ENCODE data around the gene LIMCH1. TPM values are rescaled to one million over a fixed set of nuclear protein-coding genes. Genes with fewer than 3 reads are reported as not detected.

Gene LIMCH1
- total RNA-seq, 2 experiments from 2014 or later, result not detected

DNA sequence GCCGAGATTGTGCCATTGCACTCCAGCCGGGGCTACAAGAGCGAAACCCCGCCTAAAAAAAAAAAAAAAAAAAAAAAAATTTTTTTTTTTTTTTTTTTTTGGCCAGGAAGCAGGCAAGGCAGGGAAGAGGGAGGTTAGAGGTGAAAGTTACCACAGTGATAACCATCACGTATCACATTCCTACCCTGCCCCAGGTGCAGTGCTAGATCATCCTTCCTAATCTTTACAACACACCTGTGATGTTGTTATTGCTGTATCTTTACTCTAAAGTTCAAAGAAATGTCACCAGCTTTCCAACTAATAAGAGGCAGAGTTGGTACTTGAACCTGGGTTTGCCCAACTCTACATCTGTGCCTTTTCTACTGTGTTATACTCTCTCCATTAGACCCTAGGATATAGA is 7.2 kb upstream of the LIMCH1 start:
- Mint-ChIP-seq H3K4me1 (ENCODE audit: low read depth) (no peaks in the 10 kb centered on the region), H3K9me3 (no peaks in the 10 kb centered on the region), H3K4me3 (no peak overlapping the region), H3K27ac (no peak overlapping the region), H3K27me3 (peaks cover 1% of the 10 kb centered on the region), H3K36me3 (ENCODE audit: low read depth) (no peaks in the 10 kb centered on the region)
- ChIA-PET CTCF (no interaction called here), POLR2A (no interaction called here)
- no peak for DNase-seq
- intact Hi-C loops (cut with micrococcal nuclease), result no loop called here
- TF ChIP-seq, protein P1, sequence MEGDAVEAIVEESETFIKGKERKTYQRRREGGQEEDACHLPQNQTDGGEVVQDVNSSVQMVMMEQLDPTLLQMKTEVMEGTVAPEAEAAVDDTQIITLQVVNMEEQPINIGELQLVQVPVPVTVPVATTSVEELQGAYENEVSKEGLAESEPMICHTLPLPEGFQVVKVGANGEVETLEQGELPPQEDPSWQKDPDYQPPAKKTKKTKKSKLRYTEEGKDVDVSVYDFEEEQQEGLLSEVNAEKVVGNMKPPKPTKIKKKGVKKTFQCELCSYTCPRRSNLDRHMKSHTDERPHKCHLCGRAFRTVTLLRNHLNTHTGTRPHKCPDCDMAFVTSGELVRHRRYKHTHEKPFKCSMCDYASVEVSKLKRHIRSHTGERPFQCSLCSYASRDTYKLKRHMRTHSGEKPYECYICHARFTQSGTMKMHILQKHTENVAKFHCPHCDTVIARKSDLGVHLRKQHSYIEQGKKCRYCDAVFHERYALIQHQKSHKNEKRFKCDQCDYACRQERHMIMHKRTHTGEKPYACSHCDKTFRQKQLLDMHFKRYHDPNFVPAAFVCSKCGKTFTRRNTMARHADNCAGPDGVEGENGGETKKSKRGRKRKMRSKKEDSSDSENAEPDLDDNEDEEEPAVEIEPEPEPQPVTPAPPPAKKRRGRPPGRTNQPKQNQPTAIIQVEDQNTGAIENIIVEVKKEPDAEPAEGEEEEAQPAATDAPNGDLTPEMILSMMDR (IDR thresholded peaks at IDR 0.05), result no peak
- no peak for ATAC-seq

DNA sequence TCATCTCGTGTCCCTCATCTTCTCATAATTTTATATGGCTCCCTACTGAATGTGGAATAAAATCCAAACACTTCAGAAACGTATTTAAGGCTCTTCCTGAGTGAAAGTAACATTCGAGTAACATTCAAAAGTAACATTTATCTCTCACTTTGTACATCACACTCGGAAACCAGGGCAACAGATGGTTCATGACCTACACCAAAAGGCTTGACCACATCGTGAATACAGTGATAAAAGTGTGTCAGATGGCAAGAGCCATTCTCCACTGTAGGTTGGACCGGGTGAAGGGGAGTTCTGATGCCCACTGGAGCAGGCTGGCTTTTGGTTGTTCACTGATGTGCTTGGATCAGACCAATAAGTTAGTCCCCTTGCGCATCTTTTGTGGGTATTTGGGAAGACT is 5.6 kb upstream of the LIMCH1 start:
- Mint-ChIP-seq H3K27me3 (peaks cover 1% of the 10 kb centered on the region), H3K4me3 (no peak overlapping the region), H3K4me1 (ENCODE audit: low read depth) (no peaks in the 10 kb centered on the region), H3K36me3 (ENCODE audit: low read depth) (no peaks in the 10 kb centered on the region), H3K9me3 (no peaks in the 10 kb centered on the region), H3K27ac (no peak overlapping the region)
- TF ChIP-seq, protein P1 (IDR thresholded peaks at IDR 0.05), result no peak
- no peak for ATAC-seq
- intact Hi-C loops (cut with micrococcal nuclease), result no loop called here
- ChIA-PET CTCF (no interaction called here), POLR2A (no interaction called here)
- no peak for DNase-seq

DNA sequence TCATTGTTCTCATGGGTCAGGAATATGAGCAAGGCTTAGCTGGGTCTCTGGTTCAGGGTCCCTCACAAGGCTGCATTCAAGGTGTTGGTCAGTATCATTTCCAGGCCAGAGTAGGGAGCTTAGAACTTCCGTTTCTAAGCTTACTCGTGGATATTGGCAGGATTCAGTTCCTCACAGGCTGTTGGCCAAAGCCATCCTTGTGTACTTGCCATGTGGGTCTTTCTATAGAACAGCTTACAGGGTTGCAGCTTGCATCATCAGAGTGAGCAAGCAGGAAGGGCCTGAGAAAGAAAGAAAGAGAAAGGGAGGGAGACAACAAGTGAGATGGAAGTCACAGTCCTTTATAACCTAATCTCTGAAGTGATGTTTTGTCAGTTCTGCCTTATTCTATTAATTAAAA is 5.1 kb upstream of the LIMCH1 start:
- ATAC-seq (no peak), DNase-seq (no peak)
- Mint-ChIP-seq H3K4me1 (ENCODE audit: low read depth) (no peaks in the 10 kb centered on the region), H3K27ac (no peak overlapping the region), H3K27me3 (peaks cover 1% of the 10 kb centered on the region), H3K4me3 (no peak overlapping the region), H3K36me3 (ENCODE audit: low read depth) (no peaks in the 10 kb centered on the region), H3K9me3 (no peaks in the 10 kb centered on the region)
- TF ChIP-seq, protein P1 (IDR thresholded peaks at IDR 0.05), result no peak
- POLR2A ChIA-PET, result no interaction called here
- CTCF ChIA-PET, result no interaction called here
- intact Hi-C loops (cut with micrococcal nuclease), result no loop called here

DNA sequence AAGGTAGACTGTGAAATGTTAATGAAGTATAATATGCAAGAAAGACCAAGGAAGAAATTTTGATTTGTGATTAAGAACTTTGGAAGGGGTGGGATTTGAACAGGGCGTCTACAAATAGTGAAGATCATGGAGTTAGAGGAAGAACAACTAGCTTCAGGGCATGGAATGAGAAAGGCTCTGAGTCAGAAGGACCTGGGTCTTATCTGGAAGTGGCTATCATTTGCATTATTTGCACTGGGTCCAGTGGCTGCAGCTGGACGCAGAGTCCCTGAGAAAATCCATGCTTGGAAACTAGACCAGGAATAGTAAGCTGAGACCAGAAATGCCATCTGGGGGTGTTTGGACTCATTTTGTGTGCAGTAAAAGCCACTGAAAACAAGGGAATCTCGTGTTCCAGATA is 4.3 kb upstream of the LIMCH1 start:
- ChIA-PET CTCF (no interaction called here), POLR2A (interaction anchor here (1.1 kb wide), 1 partner anchor 11 kb away, joined by 3 read pairs; no protein-coding TSS in a partner anchor)
- no peaks in the 10 kb centered on the region for H3K4me1 Mint-ChIP-seq (ENCODE audit: low read depth)
- TF ChIP-seq, protein P1 (IDR thresholded peaks at IDR 0.05), result no peak
- H3K9me3 Mint-ChIP-seq, result no peaks in the 10 kb centered on the region
- no peaks in the 10 kb centered on the region for H3K36me3 Mint-ChIP-seq (ENCODE audit: low read depth)
- H3K27me3 Mint-ChIP-seq, result peaks cover 1% of the 10 kb centered on the region
- ATAC-seq, result no peak
- no peak for DNase-seq
- no peak overlapping the region for H3K27ac Mint-ChIP-seq
- no peak overlapping the region for H3K4me3 Mint-ChIP-seq
- intact Hi-C loops (cut with micrococcal nuclease), result no loop called here

DNA sequence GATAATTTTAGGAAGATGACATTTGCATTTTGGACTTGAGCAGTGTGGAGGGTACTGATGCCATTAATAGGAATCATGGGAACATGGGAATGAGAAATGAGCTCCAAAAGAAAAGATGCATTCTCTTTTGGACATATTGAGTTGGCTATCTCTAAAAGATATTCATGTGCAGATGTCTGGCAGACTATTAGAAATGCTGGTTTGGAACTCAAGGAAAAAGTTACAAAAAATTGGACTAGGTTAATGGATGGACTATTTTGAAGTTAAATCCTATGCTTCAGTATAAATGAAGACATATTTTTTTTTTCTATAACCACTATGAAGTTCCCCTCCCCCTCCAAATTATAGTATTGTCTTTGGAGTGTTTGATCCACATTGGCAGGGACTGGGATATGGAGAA is 3.6 kb upstream of the LIMCH1 start:
- H3K4me1 Mint-ChIP-seq (ENCODE audit: low read depth), result no peaks in the 10 kb centered on the region
- no peak for DNase-seq
- ATAC-seq, result no peak
- no peak overlapping the region for H3K27ac Mint-ChIP-seq
- intact Hi-C loops (cut with micrococcal nuclease), result no loop called here
- CTCF ChIA-PET, result no interaction called here
- H3K4me3 Mint-ChIP-seq, result no peak overlapping the region
- H3K9me3 Mint-ChIP-seq, result no peaks in the 10 kb centered on the region
- no peaks in the 10 kb centered on the region for H3K36me3 Mint-ChIP-seq (ENCODE audit: low read depth)
- TF ChIP-seq, protein P1 (IDR thresholded peaks at IDR 0.05), result no peak
- POLR2A ChIA-PET, result interaction anchor here (1.1 kb wide), 1 partner anchor 10 kb away, joined by 3 read pairs; no protein-coding TSS in a partner anchor
- peaks cover 1% of the 10 kb centered on the region for H3K27me3 Mint-ChIP-seq
